Measurements from ENCODE around the gene CWC22. TPM values are rescaled to one million over a fixed set of nuclear protein-coding genes. Genes with fewer than 3 reads are reported as not detected.
"Not testable (repeated sequence)": the region's sequence is repeated elsewhere in the genome, so short reads cannot be mapped to it uniquely, and the experiment has no call there.

Gene CWC22
- 10 to 100 TPM; 21.5 to 24.2 TPM for total RNA-seq

DNA sequence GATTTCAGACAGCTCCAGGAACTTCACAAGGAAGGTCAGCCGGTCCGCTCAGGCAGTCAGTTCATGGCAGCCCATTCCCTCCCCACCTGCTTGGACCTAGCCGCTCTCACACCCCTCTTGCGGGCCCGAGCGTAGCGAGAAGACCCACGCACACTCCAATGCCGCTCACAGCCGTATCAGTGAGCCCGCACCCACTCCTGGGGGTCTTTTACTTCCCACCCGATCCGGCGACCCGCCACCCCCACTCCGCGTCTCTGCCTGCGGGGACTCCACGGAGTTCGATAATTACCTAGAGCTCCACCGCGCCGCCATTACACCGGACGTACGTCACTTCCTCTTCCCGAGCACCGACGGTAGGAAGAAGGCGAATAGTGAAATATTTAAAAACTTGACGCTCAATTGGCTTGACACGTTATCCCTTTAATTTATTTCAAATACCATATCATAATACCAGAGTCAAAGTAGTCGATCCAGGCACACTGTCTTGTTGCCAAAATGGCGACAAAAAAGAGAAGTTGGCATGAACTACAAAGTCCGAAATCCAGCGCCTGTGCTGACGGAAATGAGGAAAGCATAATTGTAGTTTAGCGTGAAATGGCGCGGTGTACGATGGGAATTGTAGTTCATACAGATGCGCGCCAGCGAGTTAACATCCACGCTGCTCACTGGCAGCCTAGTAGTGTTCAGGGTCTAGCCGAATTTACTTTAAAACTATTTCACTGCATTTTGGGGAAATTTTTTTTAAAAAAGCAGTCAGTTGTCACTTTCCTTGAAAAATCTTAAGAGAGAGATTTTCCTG, at the start of gene CWC22:
CWC22 (minus strand) TSS at position 517 of the 799 bp plus-strand sequence. CDS start 13,956 bp downstream, outside the sequence.
- Mint-ChIP-seq H3K27me3 (no peaks in the 10 kb centered on the region), H3K27ac (peak within 1 kb of the TSS; percentile 99), H3K9me3 (no peaks in the 10 kb centered on the region), H3K4me1 (peaks cover 8% of the 10 kb centered on the region), H3K36me3 (ENCODE audit: low read depth) (peaks cover 7% of the 10 kb centered on the region), H3K4me3 (peak within 1 kb of the TSS; percentile 98)
- peak; percentile 99 for ATAC-seq (replicated peaks)

DNA sequence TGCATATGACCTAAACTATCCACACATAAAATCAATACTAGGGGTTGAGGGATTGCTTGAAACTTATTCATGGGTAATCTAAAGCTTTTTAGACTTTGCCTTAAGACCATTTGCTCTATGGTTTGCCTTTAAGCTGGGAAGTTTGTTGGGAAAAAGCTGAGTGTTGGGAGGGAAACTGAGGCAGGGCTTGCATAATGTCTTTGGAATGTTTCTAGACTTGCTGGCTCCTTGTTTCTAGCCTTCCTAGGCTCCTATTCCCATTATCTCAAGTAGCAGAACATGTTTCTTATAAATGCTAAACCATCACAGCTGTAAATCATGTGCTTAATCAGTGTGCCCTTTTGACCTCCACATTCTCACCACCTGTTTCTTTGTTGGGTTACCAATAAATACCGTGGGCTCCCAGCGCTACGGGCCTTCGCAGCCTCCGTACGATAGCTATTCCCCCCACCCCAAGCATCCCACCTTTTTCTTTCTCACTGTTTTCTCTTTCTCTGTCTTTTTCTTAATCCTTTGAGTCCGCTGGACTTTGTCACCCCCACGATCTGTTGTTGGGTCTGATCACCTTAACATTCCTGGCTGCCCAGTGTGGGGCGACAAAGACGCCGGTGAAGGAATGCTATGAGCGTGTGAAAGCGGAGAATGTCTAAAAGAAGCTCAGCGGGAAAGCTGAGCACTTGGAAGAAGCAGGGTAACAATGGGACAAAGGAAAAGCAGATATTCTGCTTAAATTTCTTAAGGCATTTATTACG, 49.4 kb upstream of the CWC22 start:
- Mint-ChIP-seq H3K4me1 (no peaks in the 10 kb centered on the region), H3K27me3 (peaks cover 11% of the 10 kb centered on the region), H3K36me3 (ENCODE audit: low read depth) (no peaks in the 10 kb centered on the region), H3K4me3 (no peak overlapping the region), H3K27ac (no peak overlapping the region), H3K9me3 (no peaks in the 10 kb centered on the region)
- no peak for ATAC-seq (replicated peaks)

DNA sequence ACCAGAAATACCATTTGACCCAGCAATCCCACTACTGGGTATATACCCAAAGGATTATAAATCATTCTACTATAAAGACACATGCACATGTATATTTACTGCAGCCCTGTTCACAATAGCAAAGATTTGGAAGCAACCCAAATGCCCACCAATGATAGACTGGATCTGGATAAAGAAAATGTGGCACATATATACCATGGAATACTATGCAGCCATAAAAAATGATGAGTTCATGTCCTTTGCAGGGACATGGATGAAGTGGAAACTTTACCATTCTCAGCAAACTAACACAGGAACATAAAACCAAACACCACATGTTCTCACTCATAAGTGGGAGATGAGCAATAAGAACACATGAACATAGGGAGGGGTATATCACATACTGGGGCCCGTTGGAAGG, 47.5 kb upstream of the CWC22 start:
- H3K4me1 Mint-ChIP-seq; H3K36me3 Mint-ChIP-seq (ENCODE audit: low read depth); H3K4me3 Mint-ChIP-seq; ATAC-seq (replicated peaks); H3K9me3 Mint-ChIP-seq; H3K27ac Mint-ChIP-seq: not testable (repeated sequence)
- peaks cover 13% of the 10 kb centered on the region for H3K27me3 Mint-ChIP-seq

DNA sequence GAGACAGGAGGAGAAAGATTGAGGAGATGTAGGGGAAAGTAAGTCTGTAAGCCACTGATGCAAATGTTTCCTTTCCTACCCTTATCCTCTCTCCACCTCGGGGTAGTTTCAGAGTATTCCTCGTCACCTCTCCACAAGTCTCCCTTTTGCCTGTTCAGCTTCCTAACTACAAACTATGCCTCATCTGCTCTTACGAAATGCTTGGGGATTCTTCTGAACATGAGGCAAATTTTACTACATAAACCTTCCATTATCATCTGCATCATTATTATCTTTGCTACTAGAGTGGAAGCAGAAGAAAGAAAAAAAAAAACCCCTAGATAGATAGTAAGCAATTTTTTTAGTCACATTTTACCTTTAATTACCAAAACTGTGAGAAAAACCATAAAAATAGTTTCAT, 43.1 kb upstream of the CWC22 start:
- Mint-ChIP-seq H3K27me3 (peaks cover 16% of the 10 kb centered on the region), H3K27ac (no peak overlapping the region), H3K4me1 (no peaks in the 10 kb centered on the region), H3K9me3 (no peaks in the 10 kb centered on the region), H3K4me3 (no peak overlapping the region), H3K36me3 (ENCODE audit: low read depth) (no peaks in the 10 kb centered on the region)
- ATAC-seq (replicated peaks), result no peak

DNA sequence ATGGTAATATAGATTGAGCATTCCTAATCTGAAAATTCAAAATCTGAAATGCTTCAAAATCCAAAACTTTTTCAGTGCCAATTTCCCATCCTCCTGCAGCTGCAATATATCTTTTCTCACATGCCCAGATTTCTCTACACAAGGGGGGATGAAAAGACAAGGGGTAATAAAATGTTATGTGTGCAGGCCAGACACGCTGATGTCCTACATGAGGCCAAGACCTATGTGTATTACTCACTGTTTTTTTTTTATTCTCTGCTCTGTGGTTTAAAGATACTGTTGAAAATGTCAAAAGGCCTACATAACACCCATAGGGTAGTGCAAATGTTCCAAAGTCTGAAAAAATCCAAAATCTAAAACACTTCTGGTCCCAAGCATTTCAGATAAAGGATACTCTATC, 41.2 kb upstream of the CWC22 start:
- Mint-ChIP-seq H3K4me1 (no peaks in the 10 kb centered on the region), H3K27me3 (peaks cover 27% of the 10 kb centered on the region), H3K36me3 (ENCODE audit: low read depth) (no peaks in the 10 kb centered on the region), H3K27ac (no peak overlapping the region), H3K4me3 (no peak overlapping the region), H3K9me3 (no peaks in the 10 kb centered on the region)
- no peak for ATAC-seq (replicated peaks)

DNA sequence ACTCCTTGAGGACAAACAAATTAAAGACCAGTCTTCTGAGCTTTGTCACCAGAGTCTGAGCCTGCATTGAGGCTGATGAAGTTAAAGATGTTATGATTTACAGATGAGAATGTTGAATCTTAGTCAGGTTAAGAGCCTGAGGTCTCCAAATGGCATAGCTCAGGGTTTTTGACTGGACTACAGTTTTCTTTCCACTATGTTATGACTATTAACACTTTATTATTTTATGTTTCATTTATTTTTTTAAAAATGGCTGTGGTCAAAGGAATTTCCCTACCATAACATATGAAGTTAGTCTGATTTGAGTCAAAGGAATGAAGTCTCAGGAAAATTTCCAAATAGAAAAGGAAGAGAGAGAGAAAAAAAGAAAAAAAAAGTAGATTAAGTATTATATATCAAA, 39.7 kb upstream of the CWC22 start:
- no peak overlapping the region for H3K27ac Mint-ChIP-seq
- H3K4me3 Mint-ChIP-seq, result no peak overlapping the region
- H3K27me3 Mint-ChIP-seq, result peaks cover 23% of the 10 kb centered on the region
- no peak for ATAC-seq (replicated peaks)
- no peaks in the 10 kb centered on the region for H3K36me3 Mint-ChIP-seq (ENCODE audit: low read depth)
- no peaks in the 10 kb centered on the region for H3K9me3 Mint-ChIP-seq
- H3K4me1 Mint-ChIP-seq, result no peaks in the 10 kb centered on the region

DNA sequence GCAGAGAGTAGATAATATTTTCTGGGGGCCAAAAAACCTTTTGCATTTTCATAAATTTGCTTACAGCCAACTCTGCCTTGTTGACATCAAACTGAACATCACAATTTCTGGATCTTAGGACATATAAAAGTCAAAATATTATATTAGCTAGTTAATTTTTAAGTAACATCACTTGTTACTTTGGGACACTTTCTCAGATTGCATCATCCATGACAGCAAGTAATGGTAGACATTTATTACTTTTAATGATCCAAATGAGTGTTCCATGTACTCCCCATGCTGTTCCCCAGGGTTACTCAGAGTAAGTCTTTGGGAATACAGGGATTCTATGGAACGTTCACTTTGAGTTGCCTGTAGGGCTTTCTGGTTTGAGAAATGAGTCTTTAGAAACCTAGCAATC, 39.1 kb upstream of the CWC22 start:
- Mint-ChIP-seq H3K27ac (no peak overlapping the region), H3K4me1 (no peaks in the 10 kb centered on the region), H3K27me3 (peaks cover 25% of the 10 kb centered on the region), H3K9me3 (no peaks in the 10 kb centered on the region), H3K36me3 (ENCODE audit: low read depth) (no peaks in the 10 kb centered on the region), H3K4me3 (no peak overlapping the region)
- ATAC-seq (replicated peaks), result no peak

DNA sequence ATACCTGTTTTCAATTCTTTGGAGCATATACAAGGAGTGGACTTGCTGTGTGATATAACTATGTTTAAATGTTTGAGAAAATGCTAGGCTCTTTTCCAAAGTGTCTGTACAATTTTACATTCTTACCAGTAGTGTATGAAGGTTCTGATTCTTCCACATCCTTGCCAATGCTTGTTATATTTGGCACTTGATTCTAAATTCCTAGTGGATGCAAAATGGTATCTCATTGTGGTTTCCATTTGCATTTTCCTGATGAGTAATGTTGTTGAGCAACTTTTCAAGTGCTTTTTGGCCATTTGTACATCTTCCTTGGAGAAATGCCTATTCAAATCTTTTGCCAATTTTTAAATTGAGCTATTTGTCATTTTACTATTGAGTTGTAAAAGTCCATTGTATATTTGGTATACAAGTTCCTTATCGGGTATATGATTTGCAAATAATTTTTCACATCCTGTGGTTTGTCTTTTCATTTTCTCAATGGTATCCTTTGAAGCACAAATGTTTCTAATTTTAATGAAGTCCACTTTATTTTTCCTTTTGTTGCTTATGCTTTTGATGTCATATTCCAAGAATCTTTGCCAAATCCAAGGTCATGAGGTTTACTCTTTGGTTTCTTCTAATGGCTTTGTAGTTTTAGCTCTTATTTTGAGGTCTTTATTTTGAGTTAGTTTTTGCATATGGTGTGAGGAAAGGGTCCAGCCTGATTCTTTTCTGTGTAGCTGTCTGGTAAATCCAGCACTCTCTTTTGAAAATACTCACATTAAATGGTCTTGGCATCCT, 33.2 kb upstream of the CWC22 start:
- no peaks in the 10 kb centered on the region for H3K4me1 Mint-ChIP-seq
- H3K27me3 Mint-ChIP-seq, result peaks cover 42% of the 10 kb centered on the region
- no peak overlapping the region for H3K27ac Mint-ChIP-seq
- peaks cover 4% of the 10 kb centered on the region for H3K9me3 Mint-ChIP-seq
- H3K36me3 Mint-ChIP-seq (ENCODE audit: low read depth), result no peaks in the 10 kb centered on the region
- no peak for ATAC-seq (replicated peaks)
- no peak overlapping the region for H3K4me3 Mint-ChIP-seq

DNA sequence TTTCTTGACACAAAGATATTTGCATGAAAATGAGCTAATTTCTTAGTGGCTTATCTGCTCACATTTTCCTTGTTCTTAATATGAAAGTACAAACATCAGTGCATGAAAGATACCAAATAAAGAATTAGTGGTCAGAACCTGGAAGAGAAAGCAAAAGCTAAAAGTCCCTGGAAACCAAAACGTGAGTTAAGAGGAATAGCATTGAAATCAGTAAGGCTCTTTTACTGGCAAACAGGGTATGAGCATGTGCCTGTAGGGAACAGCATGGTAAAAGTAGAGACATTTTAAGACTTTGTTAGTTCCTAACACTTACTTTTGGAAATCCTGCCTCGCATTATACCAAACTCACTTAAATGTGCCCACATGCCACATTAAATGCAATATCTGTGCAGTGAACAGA, 31.9 kb upstream of the CWC22 start:
- H3K27ac Mint-ChIP-seq, result no peak overlapping the region
- no peaks in the 10 kb centered on the region for H3K36me3 Mint-ChIP-seq (ENCODE audit: low read depth)
- H3K4me3 Mint-ChIP-seq, result no peak overlapping the region
- no peak for ATAC-seq (replicated peaks)
- no peaks in the 10 kb centered on the region for H3K4me1 Mint-ChIP-seq
- peaks cover 45% of the 10 kb centered on the region for H3K27me3 Mint-ChIP-seq
- H3K9me3 Mint-ChIP-seq, result peaks cover 4% of the 10 kb centered on the region

DNA sequence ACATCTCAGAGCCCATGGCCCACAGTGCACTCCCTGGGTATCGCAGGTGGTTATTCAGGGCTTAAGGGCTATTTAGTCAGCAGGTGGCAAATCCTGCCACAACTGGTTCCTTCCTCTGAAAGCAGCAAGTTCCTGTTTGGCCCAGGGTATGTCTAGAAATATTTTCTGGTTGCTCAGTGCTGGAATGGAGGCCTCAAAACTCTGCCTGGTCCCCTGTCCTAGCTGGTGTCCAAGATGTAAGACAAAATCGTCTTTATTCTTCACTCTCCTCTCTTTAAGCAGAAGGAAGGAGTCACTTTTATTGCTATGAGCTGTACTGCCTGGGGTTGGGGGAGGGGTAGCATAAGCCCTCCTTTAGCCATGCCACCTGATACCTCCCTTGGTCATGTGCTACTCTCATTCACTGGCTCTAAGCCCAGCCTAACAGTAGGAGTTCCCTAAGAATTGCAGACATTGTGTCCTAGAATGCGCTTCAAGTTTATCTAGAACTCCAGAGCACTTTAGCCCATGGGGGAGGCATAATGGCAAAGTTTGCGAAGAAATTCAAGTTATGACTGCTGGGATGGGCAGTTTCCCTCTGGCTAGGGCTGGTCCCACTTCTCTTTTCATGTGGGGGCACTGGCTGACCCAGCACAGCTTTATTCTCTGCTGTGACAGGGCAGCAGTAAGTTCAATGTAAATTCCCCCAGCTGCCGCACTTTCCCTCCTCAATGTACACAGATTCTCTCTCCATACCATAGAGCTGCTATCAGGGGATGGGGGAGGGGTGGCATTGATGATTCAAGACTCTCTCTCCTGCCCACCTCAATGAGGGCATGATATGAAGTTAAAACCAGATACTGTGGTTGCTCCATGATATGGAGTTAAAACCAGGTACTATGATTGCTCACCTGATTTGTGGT, 27.1 kb upstream of the CWC22 start:
- Mint-ChIP-seq H3K9me3 (peaks cover 12% of the 10 kb centered on the region), H3K4me3 (no peak overlapping the region), H3K27ac (no peak overlapping the region), H3K27me3 (peaks cover 52% of the 10 kb centered on the region), H3K36me3 (ENCODE audit: low read depth) (no peaks in the 10 kb centered on the region), H3K4me1 (no peaks in the 10 kb centered on the region)
- ATAC-seq (replicated peaks), result no peak

DNA sequence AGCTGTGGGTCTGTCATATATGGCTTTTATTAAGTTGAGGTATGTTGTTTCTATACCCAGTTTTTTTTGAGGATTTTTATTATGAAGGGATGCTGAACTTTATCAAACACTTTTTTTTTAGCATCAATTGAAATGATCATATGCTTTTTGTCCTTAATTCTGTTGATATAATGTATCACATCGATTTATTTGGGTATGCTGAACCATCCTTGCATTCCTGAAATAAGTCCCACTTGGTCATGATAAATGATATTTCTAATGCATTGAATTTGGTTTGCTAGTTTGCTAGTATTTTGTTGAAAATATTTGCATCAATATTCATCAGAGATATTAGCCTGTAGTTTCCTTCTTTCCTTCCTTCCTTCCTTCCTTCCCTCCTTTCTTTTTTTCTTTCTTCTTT, 22.5 kb upstream of the CWC22 start:
- Mint-ChIP-seq H3K4me1 (no peaks in the 10 kb centered on the region), H3K4me3 (no peak overlapping the region), H3K27ac (no peak overlapping the region), H3K9me3 (peaks cover 10% of the 10 kb centered on the region), H3K36me3 (ENCODE audit: low read depth) (no peaks in the 10 kb centered on the region), H3K27me3 (peaks cover 38% of the 10 kb centered on the region)
- no peak for ATAC-seq (replicated peaks)

DNA sequence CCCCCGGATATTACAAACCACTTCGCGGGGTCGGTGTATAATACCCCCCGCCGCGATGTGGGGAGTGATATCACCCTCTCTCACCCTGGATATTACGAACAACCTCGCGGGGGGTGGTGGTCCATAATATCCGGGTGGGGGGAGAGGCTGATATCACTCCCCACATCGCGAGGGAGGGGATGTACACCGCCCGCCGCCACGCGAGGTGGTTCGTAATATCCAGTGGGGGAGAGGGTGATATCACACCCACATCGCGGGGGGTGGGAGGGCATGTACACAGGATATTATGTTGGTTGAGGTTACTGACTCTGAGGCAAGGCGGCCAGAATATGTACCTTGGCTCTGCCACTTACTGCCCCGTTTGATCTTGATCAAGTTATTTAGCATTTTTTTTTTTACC, 14.8 kb upstream of the CWC22 start:
- Mint-ChIP-seq H3K9me3 (no peaks in the 10 kb centered on the region), H3K27me3 (peaks cover 13% of the 10 kb centered on the region), H3K4me1 (no peaks in the 10 kb centered on the region), H3K36me3 (ENCODE audit: low read depth) (no peaks in the 10 kb centered on the region), H3K4me3 (no peak overlapping the region), H3K27ac (no peak overlapping the region)
- no peak for ATAC-seq (replicated peaks)

DNA sequence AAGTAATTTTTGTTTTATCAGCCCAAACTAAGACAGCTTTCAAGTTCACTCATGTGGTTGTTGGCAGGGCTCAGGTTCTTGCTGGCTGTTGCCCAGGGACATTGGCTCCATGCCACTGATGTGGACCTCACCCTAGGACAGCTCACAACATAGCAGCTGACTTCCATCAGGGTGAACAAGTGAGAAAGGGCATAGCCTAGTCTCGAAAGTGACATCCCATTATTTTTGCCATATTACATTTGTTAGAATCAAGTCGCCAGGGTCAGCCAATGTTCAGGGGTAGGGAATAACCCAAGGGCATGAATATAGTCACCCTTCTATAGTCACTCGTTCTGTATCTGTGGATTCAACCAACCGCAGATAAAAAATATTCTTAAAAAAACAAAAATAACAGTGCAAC, 10.7 kb upstream of the CWC22 start:
- Mint-ChIP-seq H3K4me3 (no peak overlapping the region), H3K27me3 (peaks cover 7% of the 10 kb centered on the region), H3K36me3 (ENCODE audit: low read depth) (no peaks in the 10 kb centered on the region), H3K27ac (no peak overlapping the region), H3K9me3 (no peaks in the 10 kb centered on the region), H3K4me1 (no peaks in the 10 kb centered on the region)
- ATAC-seq (replicated peaks), result no peak

DNA sequence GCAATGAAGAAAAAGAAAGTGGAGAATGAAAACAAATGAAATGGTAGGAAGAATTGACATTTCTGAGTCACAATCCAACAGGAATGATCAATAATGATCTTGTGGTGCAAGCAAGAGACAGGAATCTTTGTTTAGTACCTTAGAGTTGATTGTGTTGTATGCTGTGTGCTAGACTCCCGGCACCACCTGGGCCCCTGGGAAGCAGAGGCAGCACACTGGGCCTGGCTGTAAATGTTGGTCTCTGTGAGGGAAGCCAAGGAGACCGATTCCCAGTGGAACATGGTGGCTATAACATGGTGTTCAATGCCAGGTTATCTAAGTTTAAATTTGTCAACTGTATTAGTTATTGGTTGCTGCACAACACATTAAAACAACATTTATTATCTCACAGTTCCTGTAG, 9.8 kb upstream of the CWC22 start:
- no peaks in the 10 kb centered on the region for H3K9me3 Mint-ChIP-seq

More for the DNA sequence above, 9.8 kb upstream of the CWC22 start:
- no peaks in the 10 kb centered on the region for H3K4me1 Mint-ChIP-seq
- peaks cover 7% of the 10 kb centered on the region for H3K27me3 Mint-ChIP-seq
- no peaks in the 10 kb centered on the region for H3K36me3 Mint-ChIP-seq (ENCODE audit: low read depth)
- H3K27ac Mint-ChIP-seq, result no peak overlapping the region
- ATAC-seq (replicated peaks), result no peak
- no peak overlapping the region for H3K4me3 Mint-ChIP-seq

Measured in activated T-helper 17 cell treated with anti-CD3 and anti-CD28 coated beads, Interleukin-2, amount 50 U/mL, for 72 hours (primary cell).